RWPE1 (cell line): ENCODE results near the gene MARK4.

Source experiments
- CTCF ChIA-PET: fragments of 350-600 bp; sonication (Branson Sonifier 250); formaldehyde crosslinking; extraction: SDS; loops from one replicate; lab custom pipeline; 2021; lab: Yijun Ruan, JAX
- POLR2A ChIA-PET: fragments of 400-600 bp; formaldehyde crosslinking; extraction: SDS; loops from one replicate; lab custom pipeline; 2020; ENCODE audit warnings: antibody characterized with exemption; ENCODE audit not compliant: low non-redundant PET; lab: Yijun Ruan, JAX
- DNase-seq: peaks from one replicate; pipeline ENCODE4 v3.0.0; 2012; ENCODE audit warnings: low spot score
- H3K27ac ChIP-seq: fragments of 450-650 bp; 2 replicates; pipeline ENCODE4 v1.5.1; 2017
- CTCF ChIP-seq: fragments of 450-650 bp; conservative IDR thresholded peaks from 2 replicates; pipeline ENCODE4 v1.5.1; 2017; ENCODE audit warnings: low read depth, mild to moderate bottlenecking

The MARK4 gene

DNA sequence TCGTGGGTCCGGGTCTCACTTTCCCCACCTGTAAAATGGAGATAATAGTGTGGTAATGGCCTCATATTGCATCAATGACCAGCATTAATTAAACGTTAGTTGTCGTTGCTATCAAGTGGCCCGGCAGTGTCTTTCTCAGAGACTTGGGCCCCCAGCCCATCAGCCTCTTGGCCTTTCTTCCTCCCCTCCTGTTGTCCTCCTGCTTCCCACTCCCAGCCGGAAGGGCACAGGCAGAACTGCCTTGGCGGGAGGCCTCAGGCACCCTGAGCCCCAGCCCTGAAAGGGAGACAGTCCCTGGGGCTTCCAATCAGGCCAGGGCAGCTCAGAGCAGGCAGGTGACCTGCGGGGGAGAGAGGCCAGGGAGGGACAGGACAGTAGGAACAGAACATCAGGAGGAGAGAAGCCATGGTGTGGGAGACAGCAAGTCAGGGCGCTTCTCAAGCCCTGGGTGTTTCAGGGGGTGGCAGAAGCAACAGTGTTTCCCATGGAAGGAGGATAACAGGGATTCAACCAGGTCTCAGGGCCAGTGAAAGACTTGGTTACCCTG, 4.6 kb downstream of the MARK4 start:
- POLR2A ChIA-PET, result no interaction called here
- H3K27ac ChIP-seq, result peak overlapping the region; percentile 30
- TF ChIP-seq CTCF, result no peak
- CTCF ChIA-PET, result no interaction called here
- no peak for DNase-seq

DNA sequence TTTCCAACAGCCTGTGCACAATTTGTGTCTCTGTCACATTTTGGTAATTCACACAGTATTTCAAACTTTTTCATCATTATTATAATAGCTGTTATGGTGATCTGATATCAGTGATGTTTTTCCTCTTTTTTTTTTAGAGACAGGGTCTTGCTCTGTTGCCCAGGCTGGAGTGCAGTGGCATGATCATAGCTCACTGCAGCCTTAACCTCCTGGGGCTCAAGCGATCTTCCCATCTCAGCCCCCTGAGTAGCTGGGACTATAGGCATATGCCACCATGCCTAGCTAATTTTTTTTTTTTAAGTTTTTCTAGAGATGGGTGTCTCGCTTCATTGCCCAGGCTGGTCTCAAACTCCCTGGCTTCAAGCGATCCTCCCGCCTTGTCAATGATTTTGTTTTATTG, 5.8 kb downstream of the MARK4 start:
- CTCF ChIA-PET, result interaction anchor here (0.6 kb wide), 2 partner anchors 241 to 256 kb away, joined by 3 to 6 read pairs; partner anchors contain the start of gene RELB
- no peak overlapping the region for H3K27ac ChIP-seq
- no peak for TF ChIP-seq CTCF
- no peak for DNase-seq
- POLR2A ChIA-PET, result no interaction called here

- no peak for DNase-seq
- ChIA-PET CTCF (no interaction called here), POLR2A (no interaction called here)
- no peak for TF ChIP-seq CTCF
- no peak overlapping the region for H3K27ac ChIP-seq
Observed at GRCh38 chr19:45258862-45259261, 7.8 kb downstream of the MARK4 start.

- POLR2A ChIA-PET, result no interaction called here
- CTCF ChIA-PET, result interaction anchor here (0.6 to 0.9 kb wide), 2 partner anchors 245 to 358 kb away, joined by 3 read pairs; no protein-coding TSS in a partner anchor
Observed at GRCh38 chr19:45262570-45262969, 11.5 kb downstream of the MARK4 start.

GRCh38 chr19:45263013-45263412, 11.9 kb downstream of the MARK4 start:
- ChIA-PET POLR2A (no interaction called here), CTCF (interaction anchor here (0.6 kb wide), 1 partner anchor 359 kb away, joined by 3 read pairs; no protein-coding TSS in a partner anchor)
- TF ChIP-seq CTCF, result no peak
- no peak overlapping the region for H3K27ac ChIP-seq
- DNase-seq, result no peak

More at GRCh38 chr19:45262570-45262969, 11.5 kb downstream of the MARK4 start:
- no peak for TF ChIP-seq CTCF
- no peak overlapping the region for H3K27ac ChIP-seq
- no peak for DNase-seq

- DNase-seq, result no peak
- ChIA-PET POLR2A (no interaction called here), CTCF (interaction anchor here (0.6 kb wide), 1 partner anchor 543 kb away, joined by 3 read pairs; no protein-coding TSS in a partner anchor)
- no peak for TF ChIP-seq CTCF
- H3K27ac ChIP-seq, result no peak overlapping the region
Observed at GRCh38 chr19:45264781-45265317, 13.8 kb downstream of the MARK4 start.
